NCI-H2107 treated with DMSO at 0.1 percent for 48 hours (cell line): ENCODE data around the gene CDKN2B-AS1.
"Not testable (repeated sequence)": the region's sequence is repeated elsewhere in the genome, so short reads cannot be mapped to it uniquely, and the experiment has no call there.

Experiments used
- DNase-seq: peaks from one replicate; lab custom pipeline; 2025; ENCODE audit not compliant: unreplicated experiment; lab: John Stamatoyannopoulos, UW

Gene CDKN2B-AS1

GRCh38 chr9:22043928-22044327, 49.3 kb downstream of the CDKN2B-AS1 start:
- DNase-seq, result no peak

- DNase-seq, result no peak
These were observed 50.0 kb downstream of the CDKN2B-AS1 start for GRCh38 chr9:22044583-22044982.

DNA sequence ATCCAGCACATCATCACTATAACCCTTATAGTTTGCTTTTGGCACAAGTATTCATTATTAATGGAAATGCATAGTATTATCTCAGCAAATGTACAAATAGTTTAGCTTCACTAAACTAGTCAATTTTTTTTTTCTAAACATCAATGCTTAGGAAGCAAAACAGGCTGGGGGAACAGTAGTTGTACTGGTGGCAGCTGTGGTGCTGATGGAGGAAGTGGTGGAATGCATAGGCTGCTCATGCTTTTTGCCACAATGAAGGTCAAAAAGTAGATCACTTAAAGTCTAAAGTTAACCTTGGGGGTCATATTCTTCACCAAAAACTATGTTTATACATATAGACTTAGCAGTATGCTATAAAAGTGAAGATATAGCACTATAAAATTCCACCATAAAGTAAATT, 50.8 kb downstream of the CDKN2B-AS1 start:
- DNase-seq, result no peak

DNA sequence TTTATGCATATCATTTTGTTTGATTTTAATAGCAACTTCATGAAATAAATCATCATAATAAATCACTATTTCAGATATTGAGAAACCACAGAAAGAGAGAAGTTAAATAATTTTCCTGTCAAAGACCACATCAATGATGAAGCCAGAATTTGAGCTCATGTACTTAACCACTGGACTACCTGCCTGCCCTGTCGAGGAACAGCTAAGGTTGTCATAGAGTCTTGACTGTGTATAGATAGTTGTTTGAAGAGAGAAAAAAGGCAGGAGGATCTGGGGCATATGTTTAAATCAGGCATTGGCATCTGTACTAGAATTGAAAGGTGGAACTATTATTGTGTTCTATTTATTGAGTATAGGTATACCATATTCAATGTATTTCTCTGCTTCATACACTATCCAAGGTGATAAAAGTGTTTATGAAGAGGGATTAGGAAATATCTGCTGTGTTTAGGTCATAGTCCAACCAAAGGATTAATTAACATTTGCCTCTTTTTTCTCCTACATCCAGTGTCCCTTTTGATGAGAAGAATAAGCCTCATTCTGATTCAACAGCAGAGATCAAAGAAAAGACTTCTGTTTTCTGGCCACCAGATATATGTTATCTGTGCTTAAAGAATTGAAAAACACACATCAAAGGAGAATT, 51.8 kb downstream of the CDKN2B-AS1 start:
- DNase-seq, result no peak

DNA sequence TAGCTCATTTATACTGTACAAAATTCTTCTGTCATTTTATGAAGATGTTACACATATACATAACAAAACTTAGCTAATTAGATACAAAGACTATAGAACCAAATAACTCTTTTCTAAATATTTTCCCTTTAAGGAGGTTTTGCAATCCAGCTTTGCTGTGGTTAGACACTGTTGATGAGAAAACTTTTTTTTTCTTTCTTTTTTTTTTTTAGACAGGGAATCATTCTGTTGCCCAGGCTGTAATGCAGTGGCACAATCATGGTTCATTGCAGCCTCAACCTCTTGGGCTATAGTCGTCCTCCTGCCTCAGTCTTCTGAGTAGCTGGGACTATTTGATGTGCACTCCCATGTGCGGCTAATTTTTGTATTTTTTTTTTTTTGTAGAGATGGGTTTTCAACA, 53.0 kb downstream of the CDKN2B-AS1 start:
- DNase-seq, result no peak

- no peak for DNase-seq
These were observed 54.8 kb downstream of the CDKN2B-AS1 start for GRCh38 chr9:22049411-22049810.

GRCh38 chr9:22050924-22051323, 56.3 kb downstream of the CDKN2B-AS1 start:
- DNase-seq, result no peak

DNA sequence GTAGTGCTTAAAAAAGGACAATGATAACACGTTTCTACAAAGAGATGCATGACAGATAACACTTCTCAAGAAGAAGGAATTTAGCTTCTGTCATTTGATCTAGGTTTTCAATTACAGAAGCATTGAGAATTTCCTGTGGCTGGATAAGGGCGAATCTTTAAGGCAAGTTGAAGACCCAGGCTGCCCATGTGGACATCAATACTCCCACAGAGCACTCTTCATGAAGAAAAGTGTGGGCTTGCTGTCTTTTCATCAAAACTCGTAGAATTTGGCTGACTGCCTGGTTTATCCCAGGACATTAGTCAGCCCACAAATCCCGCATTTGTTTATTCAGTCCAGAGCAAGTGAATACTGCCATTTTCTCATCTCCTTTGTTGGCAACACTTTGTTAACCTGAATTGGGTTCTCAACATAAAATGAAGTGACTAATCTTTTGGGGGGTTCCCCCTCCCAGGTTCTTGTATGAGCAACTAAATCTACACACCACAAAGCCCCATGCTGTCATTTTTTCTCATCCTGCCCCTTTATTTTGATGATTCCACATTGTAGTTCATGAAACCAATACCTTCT, 57.9 kb downstream of the CDKN2B-AS1 start:
- DNase-seq, result peak; percentile 47

GRCh38 chr9:22053178-22053577, 58.6 kb downstream of the CDKN2B-AS1 start:
- DNase-seq, result no peak

DNA sequence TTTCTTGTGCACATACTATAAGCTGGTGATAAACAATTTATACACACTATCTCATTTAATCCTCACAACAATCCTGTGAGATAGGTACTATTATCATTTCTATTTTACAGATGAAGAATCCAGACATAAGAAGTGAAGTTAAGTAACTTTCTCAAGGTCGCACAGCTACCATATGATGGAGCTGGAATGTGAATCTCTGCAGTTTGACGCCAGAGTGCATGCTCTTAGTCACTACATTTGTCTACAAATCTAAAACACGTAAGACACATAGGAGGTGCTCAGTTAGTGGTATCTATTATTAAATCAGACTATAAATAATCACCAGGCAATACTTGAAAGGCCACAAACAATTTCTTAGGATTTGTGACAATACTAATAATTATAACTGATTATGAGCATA, 59.5 kb downstream of the CDKN2B-AS1 start:
- DNase-seq, result no peak

GRCh38 chr9:22054529-22054928, 59.9 kb downstream of the CDKN2B-AS1 start:
- no peak for DNase-seq

- DNase-seq, result no peak
These were observed 60.5 kb downstream of the CDKN2B-AS1 start for GRCh38 chr9:22055090-22055489.

GRCh38 chr9:22056402-22056801, 61.8 kb downstream of the CDKN2B-AS1 start:
- DNase-seq, result no peak

GRCh38 chr9:22057972-22058371, 63.4 kb downstream of the CDKN2B-AS1 start:
- not testable (repeated sequence) for DNase-seq

- DNase-seq, result no peak
These were observed 66.3 kb downstream of the CDKN2B-AS1 start for GRCh38 chr9:22060831-22061383.

GRCh38 chr9:22064957-22065356, 70.4 kb downstream of the CDKN2B-AS1 start:
- no peak for DNase-seq

GRCh38 chr9:22065431-22066200, 71.0 kb downstream of the CDKN2B-AS1 start:
- no peak for DNase-seq

DNA sequence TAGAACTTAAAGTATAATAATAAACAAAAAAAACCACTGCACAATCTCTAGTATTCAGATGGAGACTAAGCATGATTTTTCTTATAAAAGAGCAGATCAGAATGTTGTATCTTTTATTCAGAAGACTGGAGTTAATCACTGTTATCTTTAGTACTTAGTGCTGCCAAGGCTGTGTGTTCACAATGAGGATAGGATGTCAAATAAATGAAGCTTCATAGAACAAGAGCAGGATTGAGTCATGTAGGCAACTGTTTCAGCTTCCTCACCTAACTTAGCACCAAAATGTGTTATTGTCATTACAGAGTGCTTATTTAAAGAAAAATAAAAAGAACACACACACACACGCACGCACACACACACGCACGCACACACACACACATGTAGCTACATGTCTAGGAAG, 72.6 kb downstream of the CDKN2B-AS1 start:
- DNase-seq, result no peak

DNA sequence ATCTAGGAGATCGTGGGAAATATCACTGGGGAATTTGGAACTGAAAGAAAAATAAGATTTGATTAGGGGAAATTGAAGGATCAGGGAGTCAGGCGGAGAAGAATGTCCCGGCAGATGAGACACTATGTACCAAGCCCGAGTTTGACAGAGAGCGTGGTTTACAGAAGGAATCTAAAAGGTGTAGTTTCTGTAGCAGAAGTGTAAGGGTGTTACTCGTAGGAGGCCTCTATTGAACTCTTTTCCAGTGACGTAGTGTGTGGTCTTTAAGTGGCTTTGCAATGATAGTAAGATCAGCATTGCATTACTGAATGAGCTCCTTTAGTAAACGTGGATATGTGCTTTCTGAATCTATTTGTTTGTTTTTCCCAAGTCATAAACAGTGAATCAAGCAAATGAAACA, 73.8 kb downstream of the CDKN2B-AS1 start:
- DNase-seq, result no peak

DNA sequence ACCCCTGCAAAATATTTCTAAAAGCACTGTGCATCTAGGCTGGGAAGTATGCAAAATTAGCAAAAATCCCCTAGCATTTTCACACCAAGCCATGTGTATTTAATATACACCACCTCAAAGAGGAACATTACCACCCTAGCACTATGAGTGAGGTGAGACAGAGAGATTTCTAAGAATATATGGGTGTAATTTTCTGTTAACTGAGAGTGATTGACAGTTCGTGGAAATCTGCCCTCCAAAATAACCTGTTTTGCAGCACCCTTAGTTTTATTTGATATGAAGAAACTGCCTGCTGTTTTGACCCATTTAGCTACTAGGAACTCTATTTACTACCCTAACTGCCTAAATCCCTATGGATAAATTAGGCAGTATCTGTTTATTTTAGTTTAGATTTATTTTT, 78.8 kb downstream of the CDKN2B-AS1 start:
- DNase-seq, result no peak

- no peak for DNase-seq
These were observed 83.5 kb downstream of the CDKN2B-AS1 start for GRCh38 chr9:22078081-22078480.

DNA sequence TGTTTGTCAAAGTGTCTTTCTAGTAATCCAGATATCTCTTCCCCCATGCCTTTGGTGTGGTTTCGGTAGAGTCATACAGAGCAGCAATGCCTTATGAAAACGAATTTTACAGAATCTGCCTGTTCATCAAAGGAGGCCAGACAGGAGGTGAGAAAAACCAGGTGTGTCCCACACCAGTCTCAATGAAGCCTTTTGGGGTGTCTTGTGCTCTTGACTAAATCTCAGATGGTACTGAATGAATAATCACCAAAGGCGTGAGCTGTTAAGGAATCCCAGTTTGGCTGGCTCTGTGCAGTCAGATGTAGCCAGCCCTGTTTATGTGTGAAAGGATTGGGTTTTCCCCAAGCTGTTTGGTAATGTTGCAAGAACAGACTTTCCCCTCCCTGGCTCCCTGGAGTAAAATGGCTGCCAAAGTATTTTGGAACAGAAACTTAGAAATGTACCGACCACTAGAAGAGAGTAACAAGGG, 85.3 kb downstream of the CDKN2B-AS1 start:
- DNase-seq, result no peak
